ENCODE data around the gene NANS.

DNA sequence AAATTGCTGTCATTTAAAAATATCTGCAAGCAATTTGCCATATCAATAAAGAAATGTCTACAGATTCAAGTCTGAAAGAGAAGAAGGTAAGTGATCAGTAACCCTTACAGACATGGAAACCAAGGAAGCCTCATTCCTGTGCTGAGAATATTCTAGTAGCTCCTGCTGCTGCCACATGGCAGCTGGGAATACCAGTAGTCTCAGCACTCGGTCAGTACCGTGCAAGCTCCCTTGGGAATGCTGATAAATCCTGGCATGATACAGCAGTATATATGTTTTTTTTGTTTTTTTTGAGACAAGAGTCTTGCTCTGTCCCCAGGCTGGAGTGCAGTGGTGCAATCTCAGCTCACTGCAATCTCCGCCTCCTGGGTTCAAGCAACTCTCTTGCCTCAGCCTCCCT lies 27.9 kb downstream of the NANS start:
- TF ChIP-seq POLR2A (IDR thresholded peaks at IDR 0.05): no peak
- TF ChIP-seq, protein P1, sequence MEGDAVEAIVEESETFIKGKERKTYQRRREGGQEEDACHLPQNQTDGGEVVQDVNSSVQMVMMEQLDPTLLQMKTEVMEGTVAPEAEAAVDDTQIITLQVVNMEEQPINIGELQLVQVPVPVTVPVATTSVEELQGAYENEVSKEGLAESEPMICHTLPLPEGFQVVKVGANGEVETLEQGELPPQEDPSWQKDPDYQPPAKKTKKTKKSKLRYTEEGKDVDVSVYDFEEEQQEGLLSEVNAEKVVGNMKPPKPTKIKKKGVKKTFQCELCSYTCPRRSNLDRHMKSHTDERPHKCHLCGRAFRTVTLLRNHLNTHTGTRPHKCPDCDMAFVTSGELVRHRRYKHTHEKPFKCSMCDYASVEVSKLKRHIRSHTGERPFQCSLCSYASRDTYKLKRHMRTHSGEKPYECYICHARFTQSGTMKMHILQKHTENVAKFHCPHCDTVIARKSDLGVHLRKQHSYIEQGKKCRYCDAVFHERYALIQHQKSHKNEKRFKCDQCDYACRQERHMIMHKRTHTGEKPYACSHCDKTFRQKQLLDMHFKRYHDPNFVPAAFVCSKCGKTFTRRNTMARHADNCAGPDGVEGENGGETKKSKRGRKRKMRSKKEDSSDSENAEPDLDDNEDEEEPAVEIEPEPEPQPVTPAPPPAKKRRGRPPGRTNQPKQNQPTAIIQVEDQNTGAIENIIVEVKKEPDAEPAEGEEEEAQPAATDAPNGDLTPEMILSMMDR (IDR thresholded peaks at IDR 0.05 in 4 of 5, conservative IDR thresholded peaks at IDR 0.05 in 1 of 5): no peak
